ENCODE measurements around the gene TEX51. TPM values are rescaled to one million over a fixed set of nuclear protein-coding genes. Genes with fewer than 3 reads are reported as not detected.

The TEX51 gene
- total RNA-seq, 2 experiments from 2014 or later: not detected

- ChIA-PET POLR2A (no interaction called here), CTCF (interaction anchor here (0.7 to 1.4 kb wide), 7 partner anchors 11 to 361 kb away, joined by 3 to 8 read pairs (median 4); partner anchors contain the start of gene TEX51)
- Mint-ChIP-seq H3K4me3 (no peak overlapping the region), H3K36me3 (ENCODE audit: low read depth) (no peaks in the 10 kb centered on the region), H3K9me3 (ENCODE audit: low read depth) (no peaks in the 10 kb centered on the region), H3K4me1 (peaks cover 7% of the 10 kb centered on the region), H3K27ac (no peak overlapping the region), H3K27me3 (peaks cover 12% of the 10 kb centered on the region)
- intact Hi-C loops (cut with DNase I, micrococcal nuclease): loop anchor here (2.0 to 5.0 kb wide), 3 partner anchors 86 to 358 kb away; no protein-coding TSS in a partner anchor
- DNase-seq (no peak), ATAC-seq (no peak)
Measured at GRCh38 chr2:126886916-126887280, 11.8 kb upstream of the TEX51 start.

GRCh38 chr2:126887506-126887905 lies 11.2 kb upstream of the TEX51 start:
- ATAC-seq (no peak), DNase-seq (no peak)
- ChIA-PET POLR2A (no interaction called here), CTCF (interaction anchor here (0.7 kb wide), 2 partner anchors 32 to 110 kb away, joined by 3 to 6 read pairs; no protein-coding TSS in a partner anchor)
- H3K27me3 Mint-ChIP-seq: peaks cover 12% of the 10 kb centered on the region
- no peaks in the 10 kb centered on the region for H3K9me3 Mint-ChIP-seq (ENCODE audit: low read depth)
- peaks cover 7% of the 10 kb centered on the region for H3K4me1 Mint-ChIP-seq
- no peak overlapping the region for H3K27ac Mint-ChIP-seq
- intact Hi-C loops (cut with DNase I, micrococcal nuclease): loop anchor here (2.0 to 5.0 kb wide), 3 partner anchors 85 to 359 kb away; no protein-coding TSS in a partner anchor
- no peak overlapping the region for H3K4me3 Mint-ChIP-seq
- H3K36me3 Mint-ChIP-seq (ENCODE audit: low read depth): no peaks in the 10 kb centered on the region

GRCh38 chr2:126888046-126888445 lies 10.6 kb upstream of the TEX51 start:
- Mint-ChIP-seq H3K9me3 (ENCODE audit: low read depth) (no peaks in the 10 kb centered on the region), H3K36me3 (ENCODE audit: low read depth) (no peaks in the 10 kb centered on the region), H3K27me3 (peaks cover 12% of the 10 kb centered on the region), H3K4me3 (no peak overlapping the region), H3K4me1 (peaks cover 7% of the 10 kb centered on the region), H3K27ac (no peak overlapping the region)
- no peak for DNase-seq
- no peak for ATAC-seq
- intact Hi-C loops (cut with DNase I, micrococcal nuclease): loop anchor here in 1 of 2 experiments (5.0 kb wide), 1 partner anchor 164 kb away; no protein-coding TSS in a partner anchor
- POLR2A ChIA-PET: no interaction called here
- CTCF ChIA-PET: interaction anchor here (0.7 kb wide), 1 partner anchor 111 kb away, joined by 3 read pairs; no protein-coding TSS in a partner anchor

- ATAC-seq (no peak), DNase-seq (no peak)
- intact Hi-C loops (cut with DNase I, micrococcal nuclease): loop anchor here in 1 of 2 experiments (5.0 kb wide), 1 partner anchor 163 kb away; no protein-coding TSS in a partner anchor
- POLR2A ChIA-PET: no interaction called here
- H3K4me3 Mint-ChIP-seq: no peak overlapping the region
- H3K27ac Mint-ChIP-seq: no peak overlapping the region
- no peaks in the 10 kb centered on the region for H3K36me3 Mint-ChIP-seq (ENCODE audit: low read depth)
- H3K9me3 Mint-ChIP-seq (ENCODE audit: low read depth): no peaks in the 10 kb centered on the region
- H3K27me3 Mint-ChIP-seq: peaks cover 12% of the 10 kb centered on the region
- CTCF ChIA-PET: no interaction called here
- H3K4me1 Mint-ChIP-seq: peaks cover 7% of the 10 kb centered on the region
Measured at GRCh38 chr2:126889071-126889470, 9.6 kb upstream of the TEX51 start.

GRCh38 chr2:126889496-126890135 lies 9.1 kb upstream of the TEX51 start:
- Mint-ChIP-seq H3K36me3 (ENCODE audit: low read depth) (no peaks in the 10 kb centered on the region), H3K4me3 (no peak overlapping the region), H3K27me3 (peaks cover 12% of the 10 kb centered on the region), H3K27ac (no peak overlapping the region), H3K4me1 (peaks cover 7% of the 10 kb centered on the region), H3K9me3 (ENCODE audit: low read depth) (no peaks in the 10 kb centered on the region)
- intact Hi-C loops (cut with DNase I, micrococcal nuclease): loop anchor here in 1 of 2 experiments (5.0 kb wide), 1 partner anchor 163 kb away; no protein-coding TSS in a partner anchor
- ATAC-seq: no peak
- POLR2A ChIA-PET: no interaction called here
- CTCF ChIA-PET: interaction anchor here (1.1 kb wide), 1 partner anchor 15 kb away, joined by 4 read pairs; no protein-coding TSS in a partner anchor
- DNase-seq: no peak

- ChIA-PET POLR2A (no interaction called here), CTCF (interaction anchor here (1.1 kb wide), 1 partner anchor 16 kb away, joined by 4 read pairs; no protein-coding TSS in a partner anchor)
- no peak overlapping the region for H3K27ac Mint-ChIP-seq
- no peak overlapping the region for H3K4me3 Mint-ChIP-seq
- intact Hi-C loops (cut with DNase I, micrococcal nuclease): no loop called here
- peaks cover 12% of the 10 kb centered on the region for H3K27me3 Mint-ChIP-seq
- H3K4me1 Mint-ChIP-seq: peaks cover 7% of the 10 kb centered on the region
- no peaks in the 10 kb centered on the region for H3K9me3 Mint-ChIP-seq (ENCODE audit: low read depth)
- H3K36me3 Mint-ChIP-seq (ENCODE audit: low read depth): no peaks in the 10 kb centered on the region
- no peak for DNase-seq
- no peak for ATAC-seq
Measured at GRCh38 chr2:126890136-126890510, 8.6 kb upstream of the TEX51 start.

- no peak overlapping the region for H3K4me3 Mint-ChIP-seq
Measured at GRCh38 chr2:126890551-126891450, 7.9 kb upstream of the TEX51 start.

GRCh38 chr2:126891681-126892500 lies 6.8 kb upstream of the TEX51 start:
- peaks cover 2% of the 10 kb centered on the region for H3K4me1 Mint-ChIP-seq
- ATAC-seq (no peak), DNase-seq (no peak)
- no peak overlapping the region for H3K4me3 Mint-ChIP-seq
- intact Hi-C loops (cut with DNase I, micrococcal nuclease): no loop called here
- H3K27ac Mint-ChIP-seq: no peak overlapping the region
- no peaks in the 10 kb centered on the region for H3K9me3 Mint-ChIP-seq (ENCODE audit: low read depth)
- POLR2A ChIA-PET: no interaction called here
- no peaks in the 10 kb centered on the region for H3K36me3 Mint-ChIP-seq (ENCODE audit: low read depth)
- H3K27me3 Mint-ChIP-seq: peaks cover 7% of the 10 kb centered on the region
- CTCF ChIA-PET: interaction anchor here (0.7 to 1.2 kb wide), 4 partner anchors 9 to 87 kb away, joined by 3 read pairs; no protein-coding TSS in a partner anchor

More at GRCh38 chr2:126890551-126891450, 7.9 kb upstream of the TEX51 start:
- ATAC-seq (no peak), DNase-seq (no peak)
- no peaks in the 10 kb centered on the region for H3K9me3 Mint-ChIP-seq (ENCODE audit: low read depth)
- no peak overlapping the region for H3K27ac Mint-ChIP-seq
- POLR2A ChIA-PET: no interaction called here
- H3K36me3 Mint-ChIP-seq (ENCODE audit: low read depth): no peaks in the 10 kb centered on the region
- intact Hi-C loops (cut with DNase I, micrococcal nuclease): no loop called here
- H3K27me3 Mint-ChIP-seq: peaks cover 12% of the 10 kb centered on the region
- CTCF ChIA-PET: interaction anchor here (1.1 kb wide), 2 partner anchors 8 to 16 kb away, joined by 3 to 4 read pairs; no protein-coding TSS in a partner anchor
- H3K4me1 Mint-ChIP-seq: peaks cover 7% of the 10 kb centered on the region

GRCh38 chr2:126893153-126893552 lies 5.5 kb upstream of the TEX51 start:
- CTCF ChIA-PET: interaction anchor here (1.0 to 1.2 kb wide), 2 partner anchors 78 to 86 kb away, joined by 3 read pairs; no protein-coding TSS in a partner anchor
- H3K4me1 Mint-ChIP-seq: no peaks in the 10 kb centered on the region
- no peak for DNase-seq
- H3K9me3 Mint-ChIP-seq (ENCODE audit: low read depth): peaks cover 2% of the 10 kb centered on the region
- H3K27ac Mint-ChIP-seq: no peak overlapping the region
- no peaks in the 10 kb centered on the region for H3K36me3 Mint-ChIP-seq (ENCODE audit: low read depth)
- no peak overlapping the region for H3K4me3 Mint-ChIP-seq
- intact Hi-C loops (cut with DNase I, micrococcal nuclease): no loop called here
- POLR2A ChIA-PET: no interaction called here
- peaks cover 5% of the 10 kb centered on the region for H3K27me3 Mint-ChIP-seq
- ATAC-seq: no peak

- CTCF ChIA-PET: interaction anchor here (1.7 kb wide), 1 partner anchor 10 kb away, joined by 4 read pairs; no protein-coding TSS in a partner anchor
- no peak for ATAC-seq
- H3K4me1 Mint-ChIP-seq: no peaks in the 10 kb centered on the region
- no peak overlapping the region for H3K4me3 Mint-ChIP-seq
- DNase-seq: no peak
- POLR2A ChIA-PET: no interaction called here
- intact Hi-C loops (cut with DNase I, micrococcal nuclease): no loop called here
- H3K9me3 Mint-ChIP-seq (ENCODE audit: low read depth): peaks cover 2% of the 10 kb centered on the region
- peaks cover 5% of the 10 kb centered on the region for H3K27me3 Mint-ChIP-seq
- no peak overlapping the region for H3K27ac Mint-ChIP-seq
- no peaks in the 10 kb centered on the region for H3K36me3 Mint-ChIP-seq (ENCODE audit: low read depth)
Measured at GRCh38 chr2:126893606-126894005, 5.1 kb upstream of the TEX51 start.

- H3K27ac Mint-ChIP-seq: no peak overlapping the region
- no peak for DNase-seq
- H3K9me3 Mint-ChIP-seq (ENCODE audit: low read depth): peaks cover 2% of the 10 kb centered on the region
- intact Hi-C loops (cut with DNase I, micrococcal nuclease): no loop called here
- no peak for ATAC-seq
- H3K27me3 Mint-ChIP-seq: peaks cover 5% of the 10 kb centered on the region
- ChIA-PET POLR2A (no interaction called here), CTCF (interaction anchor here (1.7 kb wide), 1 partner anchor 11 kb away, joined by 4 read pairs; no protein-coding TSS in a partner anchor)
- no peak overlapping the region for H3K4me3 Mint-ChIP-seq
- H3K4me1 Mint-ChIP-seq: no peaks in the 10 kb centered on the region
- no peaks in the 10 kb centered on the region for H3K36me3 Mint-ChIP-seq (ENCODE audit: low read depth)
Measured at GRCh38 chr2:126894082-126894481, 4.6 kb upstream of the TEX51 start.
